H9 (cell line): ENCODE results near the gene CRYAB. TPM values are rescaled to one million over a fixed set of nuclear protein-coding genes. Genes with fewer than 3 reads are reported as not detected.

Source experiments
- DNase-seq: peaks from one replicate; pipeline ENCODE4 v3.0.0-alpha.2; 2017
- H2AFZ ChIP-seq: one replicate; pipeline ENCODE4 v1.6.1; 2013; ENCODE audit warnings: mild to moderate bottlenecking, low read length, control low read depth, moderate library complexity
- H2AK5ac ChIP-seq: 2 replicates; pipeline ENCODE4 v1.6.1; 2013; ENCODE audit warnings: low read length, control low read depth, mixed read lengths; ENCODE audit not compliant: insufficient read length
- H2BK120ac ChIP-seq: one replicate; pipeline ENCODE4 v1.6.1; 2013; ENCODE audit warnings: low read depth, mild to moderate bottlenecking, low read length, control low read depth, inconsistent platforms; ENCODE audit not compliant: poor library complexity, severe bottlenecking
- H2BK12ac ChIP-seq: 2 replicates; pipeline ENCODE4 v1.6.1; 2013; ENCODE audit warnings: low read length, control low read depth, mixed read lengths, low read depth; ENCODE audit not compliant: insufficient read length
- H2BK15ac ChIP-seq: 2 replicates; pipeline ENCODE4 v1.6.1; 2013; ENCODE audit warnings: low read depth, low read length, control low read depth
- H2BK20ac ChIP-seq: one replicate; pipeline ENCODE4 v1.6.1; 2013; ENCODE audit warnings: low read depth, mild to moderate bottlenecking, low read length, control low read depth, inconsistent platforms; ENCODE audit not compliant: poor library complexity, severe bottlenecking
- H2BK5ac ChIP-seq: 2 replicates; pipeline ENCODE4 v1.6.1; 2013; ENCODE audit warnings: low read length, control low read depth, mixed read lengths; ENCODE audit not compliant: insufficient read length
- H3K14ac ChIP-seq: 2 replicates; pipeline ENCODE4 v1.6.1; 2013; ENCODE audit warnings: low read length, control low read depth; ENCODE audit not compliant: insufficient read depth
- H3K18ac ChIP-seq: 2 replicates; pipeline ENCODE4 v1.6.1; 2013; ENCODE audit warnings: low read depth, mild to moderate bottlenecking, mixed read lengths, low read length, control low read depth; ENCODE audit not compliant: insufficient read length
- H3K23ac ChIP-seq: 2 replicates; pipeline ENCODE4 v1.6.1; 2013; ENCODE audit warnings: low read length, control low read depth, mixed read lengths, low read depth; ENCODE audit not compliant: insufficient read length
- H3K23me2 ChIP-seq: 2 replicates; pipeline ENCODE4 v1.6.1; 2013; ENCODE audit warnings: low read depth, mild to moderate bottlenecking, mixed read lengths, low read length, control low read depth; ENCODE audit not compliant: insufficient read length, poor library complexity, severe bottlenecking
- H3K27ac ChIP-seq: 2 replicates; pipeline ENCODE4 v1.5.1; 2013; ENCODE audit warnings: low read length, control low read depth, mixed read lengths, low read depth; ENCODE audit not compliant: insufficient read length
- H3K27me3 ChIP-seq: 2 replicates; pipeline ENCODE4 v1.6.1; 2013; ENCODE audit warnings: low read length, control low read depth, inconsistent platforms; ENCODE audit not compliant: insufficient read depth
- H3K4ac ChIP-seq: 2 replicates; pipeline ENCODE4 v1.6.1; 2013; ENCODE audit warnings: low read depth, mild to moderate bottlenecking, control low read depth, inconsistent platforms, low read length, moderate library complexity
- H3K4me1 ChIP-seq: 2 replicates; pipeline ENCODE4 v1.6.1; 2013; ENCODE audit warnings: low read length, control low read depth, inconsistent platforms; ENCODE audit not compliant: insufficient read depth
- H3K4me2 ChIP-seq: 2 replicates; pipeline ENCODE4 v1.6.1; 2013; ENCODE audit warnings: low read length, control low read depth, mixed read lengths; ENCODE audit not compliant: insufficient read length, insufficient read depth
- H3K56ac ChIP-seq: 2 replicates; pipeline ENCODE4 v1.6.1; 2013; ENCODE audit warnings: low read depth, mild to moderate bottlenecking, mixed read lengths, low read length, control low read depth; ENCODE audit not compliant: insufficient read length
- H3K79me1 ChIP-seq: 2 replicates; pipeline ENCODE4 v1.6.1; 2013; ENCODE audit warnings: low read depth, mild to moderate bottlenecking, moderate library complexity, low read length, control low read depth, inconsistent platforms; ENCODE audit not compliant: insufficient read depth, poor library complexity, severe bottlenecking
- H3K79me2 ChIP-seq: 2 replicates; pipeline ENCODE4 v1.6.1; 2013; ENCODE audit warnings: low read length, control low read depth, inconsistent platforms; ENCODE audit not compliant: insufficient read depth
- H3K9ac ChIP-seq: 2 replicates; pipeline ENCODE4 v1.6.1; 2013; ENCODE audit warnings: low read length, control low read depth, mixed read lengths; ENCODE audit not compliant: insufficient read length; ENCODE audit errors: extremely low read depth
- H3K9me3 ChIP-seq: one replicate; pipeline ENCODE4 v1.6.1; 2013; ENCODE audit warnings: low read depth, low read length, inconsistent platforms; ENCODE audit not compliant: control insufficient read depth
- H3T11ph ChIP-seq: one replicate; pipeline ENCODE4 v1.6.1; 2013; ENCODE audit warnings: mild to moderate bottlenecking, low read length, control low read depth, inconsistent platforms
- H4K20me1 ChIP-seq: one replicate; pipeline ENCODE4 v1.6.1; 2013; ENCODE audit not compliant: control insufficient read depth, insufficient read length, insufficient read depth
- H4K5ac ChIP-seq: 2 replicates; pipeline ENCODE4 v1.6.1; 2013; ENCODE audit warnings: low read depth, mild to moderate bottlenecking, mixed read lengths, low read length, control low read depth; ENCODE audit not compliant: insufficient read length
- H4K8ac ChIP-seq: replicated peaks from 2 replicates; pipeline ENCODE4 v1.6.1; 2013; ENCODE audit warnings: low read length, control low read depth, mixed read lengths, low read depth; ENCODE audit not compliant: insufficient read length
- H4K91ac ChIP-seq: 2 replicates; pipeline ENCODE4 v1.6.1; 2013; ENCODE audit warnings: low read depth, mild to moderate bottlenecking, moderate library complexity, mixed read lengths, low read length, control low read depth; ENCODE audit not compliant: insufficient read length
- H3K27ac Mint-ChIP-seq, 3 experiments: 2 replicates in 2 of 3; 3 replicates in 1 of 3; pipeline ENCODE4 v1.8.0; 2020 to 2021; ENCODE audit warnings: mixed read lengths in 3 of 3, mild to moderate bottlenecking in 1 of 3, moderate library complexity in 1 of 3
- H3K27me3 Mint-ChIP-seq: 2 replicates; pipeline ENCODE4 v1.8.0; 2021; ENCODE audit warnings: low read depth, mild to moderate bottlenecking, moderate library complexity, mixed read lengths
- H3K36me3 Mint-ChIP-seq, 3 experiments: 2 replicates in 2 of 3; 3 replicates in 1 of 3; pipeline ENCODE4 v1.8.0; 2020 to 2021; ENCODE audit warnings: low read depth in 3 of 3, mixed read lengths in 3 of 3; ENCODE audit not compliant: insufficient read depth in 1 of 3
- H3K4me1 Mint-ChIP-seq, 2 experiments: 2 replicates each; pipeline ENCODE4 v1.8.0; 2020; ENCODE audit warnings: mixed read lengths in 2 of 2
- H3K4me3 Mint-ChIP-seq, 2 experiments: 2 replicates in 1 of 2; 3 replicates in 1 of 2; pipeline ENCODE4 v1.8.0; 2020 to 2021; ENCODE audit warnings: mild to moderate bottlenecking in 2 of 2, mixed read lengths in 2 of 2, moderate library complexity in 1 of 2
- H3K9me3 Mint-ChIP-seq, 2 experiments: 2 replicates in 1 of 2; 3 replicates in 1 of 2; pipeline ENCODE4 v1.8.0; 2020; ENCODE audit warnings: mild to moderate bottlenecking in 2 of 2, mixed read lengths in 2 of 2, moderate library complexity in 1 of 2
- WGBS: extraction: QIAGEN DNeasy Blood & Tissue Kit; methylation state at CpG from one replicate; pipeline ENCODE4 v1.1.7; 2013; ENCODE audit warnings: missing lambda C conversion rate, low lambda C conversion rate, mixed read lengths; ENCODE audit not compliant: insufficient read length; ENCODE audit errors: extremely low coverage; 5-methylcytosine and 5-hydroxymethylcytosine counted together
- total RNA-seq: library from RNA; stranded (reverse); gene quantifications from 2 replicates; pipeline ENCODE4 v1.2.1, GENCODE V29; 2021
- TF ChIP-seq, protein P1 (sequence below): fragments of 200-600 bp; sonication (generic); conservative IDR thresholded peaks from 3 replicates; pipeline ENCODE4 v1.8.0; 2021; ENCODE audit warnings: antibody characterized with exemption, mild to moderate bottlenecking

CRYAB gene
- total RNA-seq, 1 experiment from 2014 or later = not detected

DNA sequence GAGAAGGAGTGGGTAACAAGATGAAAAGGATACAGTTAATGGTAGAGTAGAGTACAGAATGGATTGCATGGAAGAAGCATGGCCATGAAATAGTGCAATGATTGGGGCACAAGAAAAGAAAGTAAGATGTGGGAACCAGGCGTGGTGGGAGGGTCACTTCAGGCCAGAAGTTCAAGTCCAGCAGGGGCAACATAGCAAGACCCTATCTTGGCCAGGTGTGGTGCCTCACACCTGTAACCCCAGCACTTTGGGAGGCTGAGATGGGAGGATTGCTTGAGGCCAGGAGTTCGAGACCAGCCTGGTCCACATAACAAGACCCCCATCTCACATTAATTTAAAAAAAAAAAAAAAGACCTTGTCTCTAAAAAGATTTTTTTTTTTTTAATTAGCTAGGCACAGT, 5.7 kb upstream of the CRYAB start:
- Histone ChIP-seq H2AFZ (no peak overlapping the region), H3K23me2 (no peaks in the 10 kb centered on the region), H3K4ac (no peak overlapping the region), H4K20me1 (no peaks in the 10 kb centered on the region), H2BK12ac (no peak overlapping the region), H2BK5ac (no peak overlapping the region), H3K27ac (no peak overlapping the region), H2BK120ac (no peak overlapping the region), H3K18ac (no peak overlapping the region), H3K56ac (no peak overlapping the region), H3K4me2 (no peak overlapping the region), H4K91ac (no peak overlapping the region), H2BK20ac (no peak overlapping the region), H2AK5ac (no peak overlapping the region), H3K79me2 (no peaks in the 10 kb centered on the region), H4K5ac (no peak overlapping the region), H3K79me1 (no peaks in the 10 kb centered on the region), H4K8ac (no peak overlapping the region), H2BK15ac (no peak overlapping the region), H3T11ph (no peak overlapping the region), H3K23ac (no peak overlapping the region), H3K9ac (no peak overlapping the region), H3K27me3 (no peaks in the 10 kb centered on the region), H3K14ac (no peak overlapping the region), H3K9me3 (no peaks in the 10 kb centered on the region), H3K4me1 (no peaks in the 10 kb centered on the region)
- Mint-ChIP-seq H3K27ac (no peak overlapping the region), H3K4me3 (no peak overlapping the region), H3K9me3 (no peaks in the 10 kb centered on the region), H3K27me3 (no peaks in the 10 kb centered on the region), H3K4me1 (peaks cover 16 to 29% of the 10 kb centered on the region in 2 experiments), H3K36me3 (no peaks in the 10 kb centered on the region)
- DNase-seq = no peak
- no CpG with 5 or more reads among the region's 2 CpGs for WGBS
- TF ChIP-seq, protein P1, sequence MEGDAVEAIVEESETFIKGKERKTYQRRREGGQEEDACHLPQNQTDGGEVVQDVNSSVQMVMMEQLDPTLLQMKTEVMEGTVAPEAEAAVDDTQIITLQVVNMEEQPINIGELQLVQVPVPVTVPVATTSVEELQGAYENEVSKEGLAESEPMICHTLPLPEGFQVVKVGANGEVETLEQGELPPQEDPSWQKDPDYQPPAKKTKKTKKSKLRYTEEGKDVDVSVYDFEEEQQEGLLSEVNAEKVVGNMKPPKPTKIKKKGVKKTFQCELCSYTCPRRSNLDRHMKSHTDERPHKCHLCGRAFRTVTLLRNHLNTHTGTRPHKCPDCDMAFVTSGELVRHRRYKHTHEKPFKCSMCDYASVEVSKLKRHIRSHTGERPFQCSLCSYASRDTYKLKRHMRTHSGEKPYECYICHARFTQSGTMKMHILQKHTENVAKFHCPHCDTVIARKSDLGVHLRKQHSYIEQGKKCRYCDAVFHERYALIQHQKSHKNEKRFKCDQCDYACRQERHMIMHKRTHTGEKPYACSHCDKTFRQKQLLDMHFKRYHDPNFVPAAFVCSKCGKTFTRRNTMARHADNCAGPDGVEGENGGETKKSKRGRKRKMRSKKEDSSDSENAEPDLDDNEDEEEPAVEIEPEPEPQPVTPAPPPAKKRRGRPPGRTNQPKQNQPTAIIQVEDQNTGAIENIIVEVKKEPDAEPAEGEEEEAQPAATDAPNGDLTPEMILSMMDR = no peak
